HCT116 (cell line): ENCODE results near the gene ANKRD44.

Source experiments
- CBX3 ChIP-seq: IDR thresholded peaks from 2 replicates; pipeline ENCODE4 v1.6.1; 2012; ENCODE audit warnings: low read depth
- POLR2A ChIP-seq: IDR thresholded peaks from 2 replicates; pipeline ENCODE4 v1.7.0; 2011; ENCODE audit warnings: borderline replicate concordance; ENCODE audit not compliant: insufficient read depth, insufficient read length; ENCODE audit errors: extremely low read depth
- ZNF274 ChIP-seq: fragments of 200-500 bp; sonication (Bioruptor generic); IDR thresholded peaks from 2 replicates; pipeline ENCODE4 v1.6.1; 2014; ENCODE audit warnings: mild to moderate bottlenecking, low read depth, low read length, inconsistent platforms
- TF ChIP-seq, protein P1 (sequence below), 3 experiments: fragments of 200-600 bp in 1 of 3; sonication (generic) in 1 of 3; IDR thresholded peaks in 2 of 3; conservative IDR thresholded peaks in 1 of 3; 2 replicates each; pipeline ENCODE4 v1.5.1; 2012 to 2017; ENCODE audit warnings: low read depth in 2 of 3, low read length in 2 of 3, antibody characterized with exemption in 1 of 3, borderline replicate concordance in 1 of 3, control low read depth in 1 of 3, mild to moderate bottlenecking in 1 of 3, mixed read lengths in 1 of 3, mixed run types in 1 of 3, moderate library complexity in 1 of 3; ENCODE audit not compliant: insufficient read depth in 1 of 3

DNA sequence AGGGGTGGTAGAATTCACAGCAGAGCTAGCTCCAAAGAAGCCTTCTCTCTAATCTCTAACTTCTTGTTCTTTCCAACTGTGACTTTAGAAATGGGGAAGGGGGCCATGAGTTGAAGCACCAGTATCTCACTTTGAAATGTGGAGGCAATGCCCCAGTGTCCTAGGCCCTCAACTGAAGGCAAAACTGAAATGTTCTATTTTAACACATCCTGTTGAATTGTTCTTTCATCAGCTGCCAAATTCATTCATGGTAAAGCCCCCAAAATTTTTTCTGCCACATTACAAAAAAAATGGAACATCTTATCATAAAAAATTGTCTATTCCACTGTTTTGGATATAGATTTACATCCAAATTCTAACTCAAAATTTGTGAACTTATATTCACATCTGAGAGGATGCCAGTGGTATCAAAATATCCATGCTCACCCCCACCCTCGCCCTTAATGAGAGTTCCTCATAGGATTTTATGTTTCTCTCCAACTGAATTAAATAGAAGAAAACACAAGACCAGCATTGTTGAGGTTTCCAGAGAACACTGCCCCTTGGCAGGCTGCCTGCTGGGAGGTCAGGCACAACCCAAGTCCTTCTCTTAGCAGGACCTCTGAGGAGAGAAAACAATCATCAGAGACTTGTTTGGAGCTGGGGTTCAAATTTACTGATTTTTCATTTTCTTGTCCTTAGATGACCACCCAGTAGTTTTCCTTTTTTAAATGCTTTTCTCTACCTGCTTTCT is 236.7 kb downstream of the ANKRD44 start:
- TF ChIP-seq CBX3 (no peak), POLR2A (no peak), ZNF274 (no peak)
- TF ChIP-seq, protein P1, sequence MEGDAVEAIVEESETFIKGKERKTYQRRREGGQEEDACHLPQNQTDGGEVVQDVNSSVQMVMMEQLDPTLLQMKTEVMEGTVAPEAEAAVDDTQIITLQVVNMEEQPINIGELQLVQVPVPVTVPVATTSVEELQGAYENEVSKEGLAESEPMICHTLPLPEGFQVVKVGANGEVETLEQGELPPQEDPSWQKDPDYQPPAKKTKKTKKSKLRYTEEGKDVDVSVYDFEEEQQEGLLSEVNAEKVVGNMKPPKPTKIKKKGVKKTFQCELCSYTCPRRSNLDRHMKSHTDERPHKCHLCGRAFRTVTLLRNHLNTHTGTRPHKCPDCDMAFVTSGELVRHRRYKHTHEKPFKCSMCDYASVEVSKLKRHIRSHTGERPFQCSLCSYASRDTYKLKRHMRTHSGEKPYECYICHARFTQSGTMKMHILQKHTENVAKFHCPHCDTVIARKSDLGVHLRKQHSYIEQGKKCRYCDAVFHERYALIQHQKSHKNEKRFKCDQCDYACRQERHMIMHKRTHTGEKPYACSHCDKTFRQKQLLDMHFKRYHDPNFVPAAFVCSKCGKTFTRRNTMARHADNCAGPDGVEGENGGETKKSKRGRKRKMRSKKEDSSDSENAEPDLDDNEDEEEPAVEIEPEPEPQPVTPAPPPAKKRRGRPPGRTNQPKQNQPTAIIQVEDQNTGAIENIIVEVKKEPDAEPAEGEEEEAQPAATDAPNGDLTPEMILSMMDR (IDR thresholded peaks at IDR 0.05 in 2 of 3, conservative IDR thresholded peaks at IDR 0.05 in 1 of 3; ENCODE audit: borderline replicate concordance in 1 of 3, insufficient read depth in 1 of 3, low read depth in 2 of 3, low read length in 2 of 3) = no peak
